ENCODE data around the gene NAPSA.

GRCh38 chr19:50383001-50383851 lies 17.8 kb upstream of the NAPSA start:
- no peak for TF ChIP-seq CTCF (IDR thresholded peaks at IDR 0.05; ENCODE audit: low read length)
- TF ChIP-seq EZH2 (optimal IDR thresholded peaks at IDR 0.05; ENCODE audit: low read depth, low read length): no peak

Measured in MM.1S (cell line).